ENCODE measurements around the gene CLC.

- TF ChIP-seq CTCF (IDR thresholded peaks at IDR 0.05) (no peak), POLR2A (IDR thresholded peaks at IDR 0.05) (no peak)
Measured at GRCh38 chr19:39780894-39781293, 43.1 kb upstream of the CLC start.
